HG03442 (cell line): ENCODE measurements around the gene SLC25A36.
"Not testable (repeated sequence)": the region's sequence is repeated elsewhere in the genome, so short reads cannot be mapped to it uniquely, and the experiment has no call there.

Experiments used
- ATAC-seq: cut with Tn5 transposase; IDR thresholded peaks from one replicate; pipeline ENCODE4 v1.9.1; 2021; ENCODE audit warnings: mild to moderate bottlenecking, moderate library complexity; ENCODE audit not compliant: unreplicated experiment

The SLC25A36 gene

GRCh38 chr3:140931016-140931454 lies 10.6 kb upstream of the SLC25A36 start:
- ATAC-seq, result no peak

- ATAC-seq, result no peak
Observed at GRCh38 chr3:140931801-140932200, 9.8 kb upstream of the SLC25A36 start.

GRCh38 chr3:140933109-140933508 lies 8.5 kb upstream of the SLC25A36 start:
- no peak for ATAC-seq

GRCh38 chr3:140933552-140933951 lies 8.1 kb upstream of the SLC25A36 start:
- no peak for ATAC-seq

GRCh38 chr3:140939305-140939704 lies 2.3 kb upstream of the SLC25A36 start:
- ATAC-seq, result not testable (repeated sequence)

- ATAC-seq, result no peak
Observed at GRCh38 chr3:140941090-140941433, 574 bp upstream of the SLC25A36 start.

GRCh38 chr3:140942221-140943104 lies 827 bp downstream of the SLC25A36 start:
- ATAC-seq, result peak; percentile 45

GRCh38 chr3:140943781-140944552 lies 2.3 kb downstream of the SLC25A36 start:
- ATAC-seq, result no peak

GRCh38 chr3:140948460-140949249 lies 7.0 kb downstream of the SLC25A36 start:
- no peak for ATAC-seq

- no peak for ATAC-seq
Observed at GRCh38 chr3:140950144-140950543, 8.5 kb downstream of the SLC25A36 start.

GRCh38 chr3:140950863-140951262 lies 9.2 kb downstream of the SLC25A36 start:
- ATAC-seq, result no peak

- ATAC-seq, result not testable (repeated sequence)
Observed at GRCh38 chr3:140951750-140952149, 10.1 kb downstream of the SLC25A36 start.

GRCh38 chr3:140953028-140953960 lies 11.7 kb downstream of the SLC25A36 start:
- ATAC-seq, result no peak

- no peak for ATAC-seq
Observed at GRCh38 chr3:140954576-140954975, 12.9 kb downstream of the SLC25A36 start.

GRCh38 chr3:140955645-140956044 lies 14.0 kb downstream of the SLC25A36 start:
- no peak for ATAC-seq

GRCh38 chr3:140956058-140956835 lies 14.6 kb downstream of the SLC25A36 start:
- no peak for ATAC-seq

GRCh38 chr3:140972833-140973232 lies 31.2 kb downstream of the SLC25A36 start:
- ATAC-seq, result no peak

- no peak for ATAC-seq
Observed at GRCh38 chr3:140974900-140975299, 33.3 kb downstream of the SLC25A36 start.

GRCh38 chr3:140980663-140981062 lies 39.0 kb downstream of the SLC25A36 start:
- ATAC-seq, result no peak
